Measurements from ENCODE around the gene PDCD4. TPM values are rescaled to one million over a fixed set of nuclear protein-coding genes. Genes with fewer than 3 reads are reported as not detected.

Gene PDCD4
- total RNA-seq, 6 donors from 2014 or later = 38.0 to 129 (median 57.1) TPM

DNA sequence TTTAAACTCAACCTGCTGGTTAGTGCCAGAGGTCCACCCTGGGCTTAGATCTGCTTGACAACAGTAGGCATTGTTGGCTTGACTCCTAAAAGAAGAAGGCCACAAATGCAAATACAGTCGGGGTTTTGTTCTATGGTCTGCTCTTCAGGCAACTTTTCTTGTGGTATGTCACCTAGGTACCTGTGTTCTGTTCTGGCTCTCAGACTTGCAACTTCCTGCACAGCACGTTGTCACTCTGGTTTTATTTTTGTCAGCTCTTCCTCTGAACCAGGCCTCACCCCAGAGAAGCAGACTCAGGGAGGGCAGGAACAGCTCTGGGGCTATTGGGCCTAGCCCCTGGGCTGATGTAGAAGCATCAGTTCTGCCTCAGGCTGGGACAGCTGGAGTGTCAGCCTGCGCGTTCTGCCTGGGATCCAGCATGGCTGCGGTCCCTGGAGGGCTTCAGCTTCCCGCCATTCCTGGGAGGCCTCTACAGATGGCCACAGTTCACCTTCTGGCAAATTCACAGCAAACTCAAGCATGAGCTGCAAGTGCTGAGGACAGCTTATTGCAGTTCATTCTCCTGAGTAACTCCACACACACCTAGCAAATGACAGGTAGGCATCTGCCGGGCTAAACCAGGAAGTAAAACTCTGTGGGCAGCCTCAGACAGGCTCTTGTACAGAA, 11.0 kb upstream of the PDCD4 start:
- Histone ChIP-seq H3K9me3 (no peaks in the 10 kb centered on the region), H3K27me3 (no peaks in the 10 kb centered on the region), H3K36me3 (no peaks in the 10 kb centered on the region), H3K27ac (peak overlapping the region; percentile 32 to 91 (median 74)), H3K4me3 (no peak overlapping the region), H3K4me1 (peaks cover 59 to 73% (median 71%) of the 10 kb centered on the region in 4 donors)
- ATAC-seq (ENCODE audit: low FRiP score in 2 of 2) (no peak), DNase-seq (peak in 1 of 2 donors; percentile 32)
- WGBS, 2 donors = 33 to 62% methylated on average over 3 to 7 of the region's 7 CpGs
- TF ChIP-seq POLR2A (IDR thresholded peaks at IDR 0.05) = peak in 1 of 4 donors; percentile 29
- TF ChIP-seq, protein P1, sequence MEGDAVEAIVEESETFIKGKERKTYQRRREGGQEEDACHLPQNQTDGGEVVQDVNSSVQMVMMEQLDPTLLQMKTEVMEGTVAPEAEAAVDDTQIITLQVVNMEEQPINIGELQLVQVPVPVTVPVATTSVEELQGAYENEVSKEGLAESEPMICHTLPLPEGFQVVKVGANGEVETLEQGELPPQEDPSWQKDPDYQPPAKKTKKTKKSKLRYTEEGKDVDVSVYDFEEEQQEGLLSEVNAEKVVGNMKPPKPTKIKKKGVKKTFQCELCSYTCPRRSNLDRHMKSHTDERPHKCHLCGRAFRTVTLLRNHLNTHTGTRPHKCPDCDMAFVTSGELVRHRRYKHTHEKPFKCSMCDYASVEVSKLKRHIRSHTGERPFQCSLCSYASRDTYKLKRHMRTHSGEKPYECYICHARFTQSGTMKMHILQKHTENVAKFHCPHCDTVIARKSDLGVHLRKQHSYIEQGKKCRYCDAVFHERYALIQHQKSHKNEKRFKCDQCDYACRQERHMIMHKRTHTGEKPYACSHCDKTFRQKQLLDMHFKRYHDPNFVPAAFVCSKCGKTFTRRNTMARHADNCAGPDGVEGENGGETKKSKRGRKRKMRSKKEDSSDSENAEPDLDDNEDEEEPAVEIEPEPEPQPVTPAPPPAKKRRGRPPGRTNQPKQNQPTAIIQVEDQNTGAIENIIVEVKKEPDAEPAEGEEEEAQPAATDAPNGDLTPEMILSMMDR (IDR thresholded peaks at IDR 0.05) = no peak
- no peak for TF ChIP-seq EP300 (IDR thresholded peaks at IDR 0.05)

DNA sequence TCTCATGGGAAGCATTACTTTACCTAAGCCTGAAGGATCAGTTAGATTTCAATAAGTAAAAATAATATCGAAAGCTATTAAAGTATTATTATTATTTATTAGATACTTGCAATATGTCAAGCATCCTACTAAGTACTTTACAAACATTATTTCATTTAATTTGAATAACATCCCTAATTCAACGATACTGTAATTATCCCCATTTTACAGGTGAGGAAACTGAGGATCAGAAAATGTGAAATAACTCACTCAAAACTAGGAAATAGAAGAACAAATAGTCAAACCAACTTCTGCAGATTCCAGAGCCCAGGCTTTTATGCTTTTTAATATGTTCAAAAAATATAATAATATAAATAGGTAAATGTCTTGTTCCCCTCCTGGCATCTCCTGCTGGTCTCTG, 10.3 kb upstream of the PDCD4 start:
- peak overlapping the region; percentile 32 to 91 (median 74) for H3K27ac ChIP-seq

DNA sequence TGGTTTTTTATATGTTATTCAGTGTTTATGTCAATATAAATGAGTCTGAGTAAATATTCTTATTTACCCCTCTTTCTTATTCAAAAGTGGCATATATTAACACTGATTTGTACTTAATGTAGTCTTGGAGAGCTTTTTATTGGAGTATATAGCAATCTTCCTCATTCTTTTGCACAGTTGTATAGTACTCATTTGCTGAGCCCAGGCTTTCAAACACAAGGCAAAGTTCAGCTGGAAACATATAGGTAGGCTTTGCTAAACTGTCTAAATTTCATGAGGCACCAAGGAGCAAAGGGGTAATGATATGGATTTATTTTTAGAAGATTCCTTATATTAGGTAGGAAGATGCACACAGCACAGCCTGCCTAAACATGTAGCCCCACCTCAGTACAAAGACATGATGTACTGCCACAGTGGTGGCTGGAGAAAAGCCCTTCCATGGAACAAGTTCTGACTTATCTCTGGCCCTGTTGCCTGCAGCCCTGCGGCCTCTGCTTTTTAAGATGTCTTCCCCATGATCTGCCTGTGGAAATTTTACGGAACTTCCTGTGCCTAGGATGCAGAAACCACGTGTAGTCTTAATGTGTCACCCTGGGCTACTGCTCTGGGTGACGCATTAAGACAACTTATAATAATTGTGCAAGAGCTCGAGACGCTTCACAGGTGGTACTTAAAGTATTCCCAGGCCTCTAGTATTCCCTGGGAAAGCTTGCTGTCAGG, 9.6 kb upstream of the PDCD4 start:
- peak; percentile 10 to 21 for ATAC-seq (ENCODE audit: low FRiP score in 2 of 2)
- peak in 1 of 4 donors; percentile 42 for TF ChIP-seq POLR2A (IDR thresholded peaks at IDR 0.05)
- peak in 1 of 4 donors; percentile 86 for TF ChIP-seq EP300 (IDR thresholded peaks at IDR 0.05)
- peak; percentile 48 to 66 for TF ChIP-seq POLR2AphosphoS5 (IDR thresholded peaks at IDR 0.05)
- TF ChIP-seq, protein P1 (IDR thresholded peaks at IDR 0.05) = no peak
- Histone ChIP-seq H3K9me3 (no peaks in the 10 kb centered on the region), H3K4me1 (peaks cover 69 to 87% (median 73%) of the 10 kb centered on the region in 4 donors), H3K27me3 (no peaks in the 10 kb centered on the region), H3K27ac (peak overlapping the region; percentile 1 to 91 (median 66)), H3K36me3 (no peaks in the 10 kb centered on the region), H3K4me3 (no peak overlapping the region)
- DNase-seq = peak in 1 of 2 donors; percentile 76
- WGBS, 2 donors = 32 to 77% methylated on average over 6 of the region's 6 CpGs

More for the DNA sequence above, 10.3 kb upstream of the PDCD4 start:
- TF ChIP-seq EP300 (IDR thresholded peaks at IDR 0.05) (no peak), POLR2A (IDR thresholded peaks at IDR 0.05) (no peak), POLR2AphosphoS5 (IDR thresholded peaks at IDR 0.05) (no peak)
- TF ChIP-seq, protein P1 (IDR thresholded peaks at IDR 0.05) = no peak
- ATAC-seq (ENCODE audit: low FRiP score in 2 of 2) (no peak), DNase-seq (no peak)
- 91 to 95% methylated on average over 2 of the region's 2 CpGs for WGBS, 2 donors
- Histone ChIP-seq H3K27me3 (no peaks in the 10 kb centered on the region), H3K4me1 (peaks cover 64 to 81% (median 71%) of the 10 kb centered on the region in 4 donors), H3K9me3 (no peaks in the 10 kb centered on the region), H3K36me3 (no peaks in the 10 kb centered on the region), H3K4me3 (no peak overlapping the region)

DNA sequence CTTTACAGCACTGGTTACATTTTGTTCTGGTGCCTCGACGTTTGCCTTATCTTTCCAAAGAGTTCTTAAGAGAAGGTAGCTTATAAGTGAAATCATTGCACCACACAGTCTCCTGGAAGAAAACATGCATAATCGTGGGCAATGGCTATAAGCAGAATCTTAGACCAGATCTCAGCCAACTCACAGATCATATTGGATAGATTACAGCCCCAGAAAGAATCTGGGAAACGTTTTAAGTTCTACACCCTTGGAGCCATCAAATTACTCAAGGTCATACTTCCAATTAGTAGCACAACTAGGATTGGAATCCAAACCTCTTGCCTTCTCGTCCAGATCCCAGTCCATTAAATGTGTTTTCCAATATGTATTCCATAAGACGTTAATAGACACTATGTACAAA, 8.8 kb upstream of the PDCD4 start:
- ATAC-seq (ENCODE audit: low FRiP score in 2 of 2) = no peak
- Histone ChIP-seq H3K27ac (peak overlapping the region; percentile 1 to 91 (median 66)), H3K27me3 (no peaks in the 10 kb centered on the region), H3K36me3 (no peaks in the 10 kb centered on the region), H3K4me1 (peaks cover 61 to 78% (median 71%) of the 10 kb centered on the region in 4 donors), H3K4me3 (no peak overlapping the region), H3K9me3 (no peaks in the 10 kb centered on the region)
- no peak for DNase-seq
- no peak for TF ChIP-seq POLR2AphosphoS5 (IDR thresholded peaks at IDR 0.05)
- no peak for TF ChIP-seq POLR2A (IDR thresholded peaks at IDR 0.05)
- TF ChIP-seq EP300 (IDR thresholded peaks at IDR 0.05) = no peak
- TF ChIP-seq, protein P1 (IDR thresholded peaks at IDR 0.05) = no peak
- whole genome bisulfite sequencing, 2 donors = 80 to 82% methylated on average over 6 of the region's 6 CpGs

All from upper lobe of left lung (tissue), 6 donors.